Kidney epithelial cell (primary cell): ENCODE results near the gene LIME1. TPM values are rescaled to one million over a fixed set of nuclear protein-coding genes. Genes with fewer than 3 reads are reported as not detected.

Source experiments
- DNase-seq: peaks from one replicate; pipeline ENCODE4 v3.0.0-alpha.2; 2010; ENCODE audit warnings: low read depth
- H3K27me3 ChIP-seq: 2 replicates; pipeline ENCODE4 v1.6.0; 2011; ENCODE audit warnings: low read length; ENCODE audit not compliant: control insufficient read depth, insufficient read depth
- H3K36me3 ChIP-seq: 2 replicates; pipeline ENCODE4 v1.5.1; 2011; ENCODE audit warnings: low read length; ENCODE audit not compliant: control insufficient read depth, insufficient read depth
- H3K4me3 ChIP-seq: 2 replicates; pipeline ENCODE4 v1.5.1; 2011; ENCODE audit warnings: low read depth, mild to moderate bottlenecking, control low read depth, low read length
- total RNA-seq: library from RNA; depleted of rRNA; stranded (reverse); fragments of >200 nt; gene quantifications from 2 replicates; pipeline ENCODE4 v1.2.3, GENCODE V29; 2015
- TF ChIP-seq, protein P1 (sequence below): IDR thresholded peaks from 2 replicates; pipeline ENCODE4 v1.5.1; 2011; ENCODE audit warnings: mild to moderate bottlenecking, moderate library complexity, low read length, control low read depth, inconsistent platforms; ENCODE audit not compliant: insufficient read depth, poor library complexity, severe bottlenecking

The LIME1 gene
- total RNA-seq, 1 donor from 2014 or later = 9.4 TPM

DNA sequence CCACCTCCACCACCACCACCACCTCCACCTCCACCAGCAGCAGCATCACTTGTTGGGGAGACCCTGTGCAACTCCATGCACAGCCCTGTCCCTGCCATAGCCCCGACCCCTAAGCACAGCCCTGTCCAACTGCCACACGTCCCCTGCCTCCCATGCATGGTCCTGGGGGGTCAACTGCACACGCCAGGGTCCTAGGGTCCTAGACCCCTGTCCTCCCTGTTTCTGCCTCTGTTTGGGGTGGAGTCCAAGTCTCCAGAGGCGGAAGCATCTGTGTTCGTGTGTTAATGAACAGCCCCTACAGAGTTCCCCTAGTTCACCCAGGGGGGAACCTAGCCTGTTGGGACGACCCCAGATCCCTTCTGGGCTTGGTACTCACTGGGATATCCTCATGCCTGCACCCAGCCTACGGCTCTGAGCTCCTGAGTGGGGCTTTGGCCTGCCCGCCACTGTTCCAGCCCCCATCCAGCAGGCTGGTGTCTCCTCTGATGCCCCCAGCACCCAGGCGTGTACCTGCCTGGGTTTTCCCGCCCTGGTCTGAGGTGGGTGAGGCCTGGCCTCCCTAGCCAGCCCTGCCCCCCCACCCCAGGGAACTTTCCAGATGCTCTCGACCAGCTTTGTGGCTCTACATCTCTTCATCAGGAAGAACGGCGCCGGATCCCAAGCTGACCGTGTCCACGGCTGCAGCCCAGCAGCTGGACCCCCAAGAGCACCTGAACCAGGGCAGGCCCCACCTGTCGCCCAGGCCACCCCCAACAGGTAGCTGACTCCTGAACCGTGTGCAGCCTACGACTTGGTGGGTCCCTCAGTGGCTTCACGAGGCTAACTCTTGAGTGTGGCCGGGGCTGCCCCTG, 42.5 kb upstream of the LIME1 start:
- no peaks in the 10 kb centered on the region for H3K36me3 ChIP-seq
- TF ChIP-seq, protein P1, sequence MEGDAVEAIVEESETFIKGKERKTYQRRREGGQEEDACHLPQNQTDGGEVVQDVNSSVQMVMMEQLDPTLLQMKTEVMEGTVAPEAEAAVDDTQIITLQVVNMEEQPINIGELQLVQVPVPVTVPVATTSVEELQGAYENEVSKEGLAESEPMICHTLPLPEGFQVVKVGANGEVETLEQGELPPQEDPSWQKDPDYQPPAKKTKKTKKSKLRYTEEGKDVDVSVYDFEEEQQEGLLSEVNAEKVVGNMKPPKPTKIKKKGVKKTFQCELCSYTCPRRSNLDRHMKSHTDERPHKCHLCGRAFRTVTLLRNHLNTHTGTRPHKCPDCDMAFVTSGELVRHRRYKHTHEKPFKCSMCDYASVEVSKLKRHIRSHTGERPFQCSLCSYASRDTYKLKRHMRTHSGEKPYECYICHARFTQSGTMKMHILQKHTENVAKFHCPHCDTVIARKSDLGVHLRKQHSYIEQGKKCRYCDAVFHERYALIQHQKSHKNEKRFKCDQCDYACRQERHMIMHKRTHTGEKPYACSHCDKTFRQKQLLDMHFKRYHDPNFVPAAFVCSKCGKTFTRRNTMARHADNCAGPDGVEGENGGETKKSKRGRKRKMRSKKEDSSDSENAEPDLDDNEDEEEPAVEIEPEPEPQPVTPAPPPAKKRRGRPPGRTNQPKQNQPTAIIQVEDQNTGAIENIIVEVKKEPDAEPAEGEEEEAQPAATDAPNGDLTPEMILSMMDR = no peak
- DNase-seq = no peak

GRCh38 chr20:63694584-63695423, 41.7 kb upstream of the LIME1 start:
- TF ChIP-seq, protein P1 = no peak
- H3K4me3 ChIP-seq = no peak overlapping the region
- H3K36me3 ChIP-seq = no peaks in the 10 kb centered on the region
- DNase-seq = no peak
- H3K27me3 ChIP-seq = no peaks in the 10 kb centered on the region

More for the DNA sequence above, 42.5 kb upstream of the LIME1 start:
- Histone ChIP-seq H3K27me3 (no peaks in the 10 kb centered on the region), H3K4me3 (no peak overlapping the region)

GRCh38 chr20:63695424-63696305, 40.8 kb upstream of the LIME1 start:
- no peaks in the 10 kb centered on the region for H3K36me3 ChIP-seq
- no peak for DNase-seq
- H3K27me3 ChIP-seq = no peaks in the 10 kb centered on the region
- TF ChIP-seq, protein P1 = no peak
- H3K4me3 ChIP-seq = no peak overlapping the region

GRCh38 chr20:63696306-63696627, 40.2 kb upstream of the LIME1 start:
- Histone ChIP-seq H3K27me3 (no peaks in the 10 kb centered on the region), H3K36me3 (no peaks in the 10 kb centered on the region), H3K4me3 (peak overlapping the region; percentile 64)
- TF ChIP-seq, protein P1 = no peak
- DNase-seq = no peak

DNA sequence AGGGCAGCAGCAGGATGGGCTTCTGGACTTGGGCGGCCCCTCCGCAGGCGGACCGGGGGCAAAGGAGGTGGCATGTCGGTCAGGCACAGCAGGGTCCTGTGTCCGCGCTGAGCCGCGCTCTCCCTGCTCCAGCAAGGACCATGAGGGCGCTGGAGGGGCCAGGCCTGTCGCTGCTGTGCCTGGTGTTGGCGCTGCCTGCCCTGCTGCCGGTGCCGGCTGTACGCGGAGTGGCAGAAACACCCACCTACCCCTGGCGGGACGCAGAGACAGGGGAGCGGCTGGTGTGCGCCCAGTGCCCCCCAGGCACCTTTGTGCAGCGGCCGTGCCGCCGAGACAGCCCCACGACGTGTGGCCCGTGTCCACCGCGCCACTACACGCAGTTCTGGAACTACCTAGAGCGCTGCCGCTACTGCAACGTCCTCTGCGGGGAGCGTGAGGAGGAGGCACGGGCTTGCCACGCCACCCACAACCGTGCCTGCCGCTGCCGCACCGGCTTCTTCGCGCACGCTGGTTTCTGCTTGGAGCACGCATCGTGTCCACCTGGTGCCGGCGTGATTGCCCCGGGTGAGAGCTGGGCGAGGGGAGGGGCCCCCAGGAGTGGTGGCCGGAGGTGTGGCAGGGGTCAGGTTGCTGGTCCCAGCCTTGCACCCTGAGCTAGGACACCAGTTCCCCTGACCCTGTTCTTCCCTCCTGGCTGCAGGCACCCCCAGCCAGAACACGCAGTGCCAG, 39.7 kb upstream of the LIME1 start, which contains the start of gene TNFRSF6B:
TSS of gene TNFRSF6B (plus strand) at position 25 of the 729 bp plus-strand sequence. CDS start at position 141, 116 bp downstream.
- no peaks in the 10 kb centered on the region for H3K36me3 ChIP-seq
- TF ChIP-seq, protein P1 = no peak
- H3K27me3 ChIP-seq = no peaks in the 10 kb centered on the region
- no peak for DNase-seq
- H3K4me3 ChIP-seq = peak within 1 kb of the TSS; percentile 64
